SJSA1 (cell line): ENCODE measurements around the gene EZR. TPM values are rescaled to one million over a fixed set of nuclear protein-coding genes. Genes with fewer than 3 reads are reported as not detected.
A peak's percentile ranks its signal among the peaks of the same experiment; 100 is the strongest.
"Not testable (repeated sequence)": the region's sequence is repeated elsewhere in the genome, so short reads cannot be mapped to it uniquely, and the experiment has no call there.

ENCODE experiments used
- DNase-seq, 2 experiments: peaks; one replicate each; pipeline ENCODE4 v3.0.0-alpha.2; 2015 to 2020; ENCODE audit warnings: low spot score in 2 of 2, low read depth in 1 of 2
- H3K27ac ChIP-seq: fragments of 250-450 bp; sonication (Bioruptor Pico); 2 replicates; pipeline ENCODE4 v1.5.1; 2020; ENCODE audit warnings: mild to moderate bottlenecking, moderate library complexity
- H3K27me3 ChIP-seq: fragments of 250-450 bp; sonication (Bioruptor Pico); replicated peaks from 2 replicates; pipeline ENCODE4 v1.5.1; 2020; ENCODE audit warnings: mild to moderate bottlenecking, moderate library complexity
- H3K36me3 ChIP-seq: fragments of 250-450 bp; sonication (Bioruptor Pico); 2 replicates; pipeline ENCODE4 v1.5.1; 2020; ENCODE audit warnings: mild to moderate bottlenecking
- H3K4me1 ChIP-seq: fragments of 250-450 bp; sonication (Bioruptor Pico); replicated peaks from 2 replicates; pipeline ENCODE4 v1.6.1; 2021; ENCODE audit warnings: mild to moderate bottlenecking
- H3K4me3 ChIP-seq: fragments of 250-450 bp; sonication (Bioruptor Pico); 2 replicates; pipeline ENCODE4 v1.5.1; 2020; ENCODE audit warnings: mild to moderate bottlenecking
- H3K9me3 ChIP-seq: fragments of 250-450 bp; sonication (Bioruptor Pico); replicated peaks from 2 replicates; pipeline ENCODE4 v1.5.1; 2020; ENCODE audit warnings: mild to moderate bottlenecking
- total RNA-seq: library from RNA; depleted of rRNA; stranded (reverse); fragments of >200 nt; shearing (Covaris generic); gene quantifications from 2 replicates; pipeline ENCODE4 v1.2.3, GENCODE V29; 2014

Gene EZR
- total RNA-seq, 1 experiment from 2014 or later: 246 TPM

- DNase-seq: no peak
- no peak overlapping the region for H3K4me3 ChIP-seq
- 0 out of 2 replicates have a peak, but pooled peaks cover 2% of the 10 kb centered on the region for H3K9me3 ChIP-seq
- no peaks in the 10 kb centered on the region for H3K36me3 ChIP-seq
- 0 out of 2 replicates have a peak, but pooled peaks cover 3% of the 10 kb centered on the region for H3K4me1 ChIP-seq
- no peak overlapping the region for H3K27ac ChIP-seq
- H3K27me3 ChIP-seq: no peaks in the 10 kb centered on the region
These were observed 16.6 kb upstream of the EZR start for GRCh38 chr6:158835616-158836221.

GRCh38 chr6:158834675-158835385 lies 15.7 kb upstream of the EZR start:
- Histone ChIP-seq H3K36me3 (no peaks in the 10 kb centered on the region), H3K27ac (no peak overlapping the region), H3K9me3 (no peaks in the 10 kb centered on the region), H3K27me3 (no peaks in the 10 kb centered on the region), H3K4me3 (no peak overlapping the region), H3K4me1 (no peaks in the 10 kb centered on the region)
- DNase-seq: no peak

GRCh38 chr6:158832807-158833206 lies 13.6 kb upstream of the EZR start:
- H3K4me1 ChIP-seq, H3K36me3 ChIP-seq, H3K4me3 ChIP-seq, H3K9me3 ChIP-seq, H3K27ac ChIP-seq, DNase-seq, H3K27me3 ChIP-seq: not testable (repeated sequence)

- H3K9me3 ChIP-seq: no peaks in the 10 kb centered on the region
- H3K36me3 ChIP-seq: no peaks in the 10 kb centered on the region
- H3K4me1 ChIP-seq: no peaks in the 10 kb centered on the region
- DNase-seq: no peak
- no peaks in the 10 kb centered on the region for H3K27me3 ChIP-seq
- H3K4me3 ChIP-seq: no peak overlapping the region
- H3K27ac ChIP-seq: no peak overlapping the region
These were observed 12.9 kb upstream of the EZR start for GRCh38 chr6:158832026-158832425.

GRCh38 chr6:158831571-158831970 lies 12.4 kb upstream of the EZR start:
- no peaks in the 10 kb centered on the region for H3K36me3 ChIP-seq
- no peaks in the 10 kb centered on the region for H3K27me3 ChIP-seq
- H3K4me1 ChIP-seq: no peaks in the 10 kb centered on the region
- H3K9me3 ChIP-seq: no peaks in the 10 kb centered on the region
- DNase-seq: no peak
- H3K27ac ChIP-seq: no peak overlapping the region
- H3K4me3 ChIP-seq: no peak overlapping the region

GRCh38 chr6:158830736-158831135 lies 11.6 kb upstream of the EZR start:
- Histone ChIP-seq H3K4me1 (no peaks in the 10 kb centered on the region), H3K36me3 (no peaks in the 10 kb centered on the region), H3K9me3 (no peaks in the 10 kb centered on the region), H3K27ac (no peak overlapping the region), H3K27me3 (no peaks in the 10 kb centered on the region), H3K4me3 (no peak overlapping the region)
- DNase-seq: no peak

GRCh38 chr6:158828807-158829206 lies 9.6 kb upstream of the EZR start:
- no peak overlapping the region; the same call in 1 of the 2 replicates for H3K27ac ChIP-seq
- H3K4me3 ChIP-seq: no peak overlapping the region

GRCh38 chr6:158826819-158827501 lies 7.8 kb upstream of the EZR start:
- Histone ChIP-seq H3K4me1 (no peaks in the 10 kb centered on the region), H3K27ac (no peak overlapping the region), H3K4me3 (no peak overlapping the region), H3K9me3 (no peaks in the 10 kb centered on the region), H3K27me3 (no peaks in the 10 kb centered on the region), H3K36me3 (no peaks in the 10 kb centered on the region)
- DNase-seq: no peak

More at GRCh38 chr6:158828807-158829206, 9.6 kb upstream of the EZR start:
- Histone ChIP-seq H3K36me3 (no peaks in the 10 kb centered on the region), H3K27me3 (no peaks in the 10 kb centered on the region), H3K4me1 (no peaks in the 10 kb centered on the region), H3K9me3 (no peaks in the 10 kb centered on the region)
- DNase-seq: no peak

GRCh38 chr6:158825951-158826306 lies 6.8 kb upstream of the EZR start:
- Histone ChIP-seq H3K27ac (no peak overlapping the region), H3K27me3 (no peaks in the 10 kb centered on the region), H3K36me3 (no peaks in the 10 kb centered on the region), H3K9me3 (no peaks in the 10 kb centered on the region), H3K4me1 (no peaks in the 10 kb centered on the region), H3K4me3 (no peak overlapping the region)
- no peak for DNase-seq

- no peaks in the 10 kb centered on the region for H3K4me1 ChIP-seq
- no peak overlapping the region for H3K27ac ChIP-seq
- H3K36me3 ChIP-seq: no peaks in the 10 kb centered on the region
- H3K27me3 ChIP-seq: no peaks in the 10 kb centered on the region
- no peak for DNase-seq
- H3K4me3 ChIP-seq: no peak overlapping the region
- no peaks in the 10 kb centered on the region for H3K9me3 ChIP-seq
These were observed 6.1 kb upstream of the EZR start for GRCh38 chr6:158825038-158825950.

GRCh38 chr6:158823616-158824015 lies 4.4 kb upstream of the EZR start:
- H3K27ac ChIP-seq, H3K9me3 ChIP-seq, H3K4me1 ChIP-seq, H3K36me3 ChIP-seq, H3K27me3 ChIP-seq, H3K4me3 ChIP-seq, DNase-seq: not testable (repeated sequence)

- H3K4me3 ChIP-seq: no peak overlapping the region; the same call in 1 of the 2 replicates
- no peaks in the 10 kb centered on the region for H3K27me3 ChIP-seq
- no peaks in the 10 kb centered on the region for H3K9me3 ChIP-seq
- DNase-seq: peak in 1 of 2 experiments; percentile 6
- H3K4me1 ChIP-seq: peaks cover 33% of the 10 kb centered on the region
- H3K27ac ChIP-seq: peak overlapping the region; percentile 90
- H3K36me3 ChIP-seq: peaks cover 35% of the 10 kb centered on the region
These were observed 932 bp upstream of the EZR start for GRCh38 chr6:158819977-158820622.

GRCh38 chr6:158818581-158819212 lies 471 bp downstream of the EZR start:
- Histone ChIP-seq H3K4me3 (peak overlapping the region; percentile 92), H3K4me1 (peaks cover 38% of the 10 kb centered on the region), H3K36me3 (peaks cover 47% of the 10 kb centered on the region), H3K27me3 (no peaks in the 10 kb centered on the region), H3K9me3 (no peaks in the 10 kb centered on the region), H3K27ac (peak overlapping the region; percentile 90)
- DNase-seq: peak; percentile 54 to 70
